Measurements from ENCODE around the gene TNFSF18.

The TNFSF18 gene

DNA sequence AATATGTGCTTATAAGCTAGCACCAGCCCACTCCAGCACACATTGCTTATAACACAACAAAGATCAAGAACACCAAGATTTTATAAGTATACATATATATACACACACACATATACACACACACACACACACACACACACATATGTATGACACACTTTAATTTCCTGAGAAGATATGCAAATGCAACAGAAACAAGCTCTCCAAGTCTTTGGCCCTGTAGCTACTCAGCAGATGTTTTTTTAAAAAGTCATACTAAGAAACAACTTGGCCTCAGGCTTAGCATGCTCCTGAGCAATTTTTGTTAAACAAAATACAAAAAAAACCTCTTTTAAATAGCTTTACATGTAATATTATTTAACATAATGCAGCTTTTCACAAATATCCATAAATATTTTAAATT, 11.1 kb downstream of the TNFSF18 start:
- DNase-seq (ENCODE audit: low read depth in 2 of 2), result no peak

DNA sequence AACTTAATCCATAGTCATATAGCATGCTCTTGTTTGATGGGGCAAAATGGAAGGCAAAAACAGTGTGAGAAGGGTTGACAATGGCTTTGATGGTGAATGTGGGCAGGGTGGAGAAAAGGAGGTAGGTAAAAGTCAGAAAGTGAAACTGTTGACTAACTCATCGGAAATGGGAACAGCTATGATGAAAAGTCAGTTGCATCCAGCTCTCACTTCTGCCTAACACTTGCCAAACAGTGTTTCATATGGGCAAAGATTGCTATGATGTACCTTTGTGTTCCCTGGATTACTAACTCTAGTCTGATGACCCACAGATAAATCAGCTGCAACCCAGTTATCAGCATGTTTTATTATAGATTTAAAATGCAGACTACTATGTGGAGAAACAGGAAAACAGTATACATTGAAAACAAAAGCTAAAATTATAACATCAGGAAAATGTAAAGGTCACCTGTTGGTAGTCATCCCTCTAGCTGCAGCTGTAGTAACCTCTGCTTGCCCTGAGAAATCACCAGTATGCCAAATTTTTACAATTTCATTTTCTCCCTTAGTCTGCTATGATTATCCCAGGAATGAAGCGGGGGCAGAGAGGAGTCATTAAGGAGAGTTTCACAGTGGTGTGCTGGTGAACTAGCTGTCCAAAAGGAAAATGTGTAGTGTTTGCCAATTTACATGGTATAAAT, 11.7 kb downstream of the TNFSF18 start:
- no peak for DNase-seq (ENCODE audit: low read depth in 2 of 2)

DNA sequence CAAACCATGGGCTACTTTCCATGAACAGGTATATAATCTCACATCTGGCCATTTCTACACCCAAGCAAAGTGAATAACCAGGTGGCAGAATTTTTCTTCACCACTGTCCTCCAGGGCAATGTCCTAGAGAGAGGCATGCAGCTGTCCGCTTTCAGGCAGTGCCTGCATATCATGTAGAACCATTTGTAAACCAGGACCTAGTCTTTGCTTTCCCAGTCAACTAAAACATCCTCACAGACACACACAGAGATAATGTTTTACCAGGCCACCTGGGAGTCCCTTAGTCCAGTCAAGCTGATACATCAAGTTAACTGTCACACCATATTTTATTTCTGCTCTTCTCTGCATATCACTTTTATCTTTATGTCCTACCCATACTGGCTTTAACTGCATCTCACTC, 26.2 kb downstream of the TNFSF18 start:
- no peak for DNase-seq (ENCODE audit: low read depth in 2 of 2)

DNA sequence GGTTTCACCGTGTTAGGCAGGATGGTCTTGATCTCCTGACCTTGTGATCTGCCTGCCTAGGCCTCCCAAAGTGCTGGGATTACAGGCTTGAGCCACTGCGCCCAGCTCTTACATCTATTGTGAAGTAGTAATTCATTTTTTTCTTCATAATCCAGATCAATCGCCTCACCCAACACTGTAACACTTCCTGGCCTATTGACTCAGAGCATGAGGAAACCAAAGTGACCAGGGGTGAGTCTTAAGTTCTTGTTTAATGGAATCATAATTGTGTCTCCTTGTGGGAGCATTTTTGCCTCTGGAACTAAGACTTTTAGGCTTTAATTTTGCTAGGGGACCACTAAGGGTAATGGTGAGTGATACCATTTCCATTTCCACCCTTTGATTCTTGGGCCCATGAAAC, 27.4 kb downstream of the TNFSF18 start:
- DNase-seq (ENCODE audit: low read depth in 2 of 2), result no peak

DNA sequence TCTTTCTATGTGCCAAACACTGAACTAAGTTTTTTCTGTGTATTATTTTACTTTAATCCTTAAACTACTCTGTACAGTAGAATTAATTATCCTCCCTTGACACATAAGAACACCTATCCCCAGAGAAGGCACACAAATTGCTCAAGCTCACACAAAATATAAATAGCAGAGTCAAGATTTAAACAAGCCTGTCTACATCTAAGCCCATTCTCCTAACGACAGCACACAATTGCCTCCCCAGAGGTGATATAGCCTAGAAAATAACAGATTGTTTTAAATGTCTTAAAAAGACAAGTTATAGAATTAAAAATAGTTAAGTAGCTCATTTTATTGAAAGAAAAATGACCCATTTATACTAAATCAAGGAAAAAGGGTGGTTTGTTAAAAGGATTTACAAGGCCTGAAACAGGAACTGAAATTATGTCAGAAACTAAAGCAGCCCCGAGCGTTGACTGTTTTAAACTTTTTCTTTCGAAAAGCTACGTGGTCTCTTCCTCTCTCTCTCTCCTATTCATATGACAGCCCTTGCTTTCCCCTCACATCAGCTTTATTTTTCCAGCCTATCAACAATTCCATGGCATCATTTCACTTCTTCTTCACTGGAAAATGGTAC, 30.5 kb downstream of the TNFSF18 start:
- no peak for DNase-seq (ENCODE audit: low read depth in 2 of 2)

DNA sequence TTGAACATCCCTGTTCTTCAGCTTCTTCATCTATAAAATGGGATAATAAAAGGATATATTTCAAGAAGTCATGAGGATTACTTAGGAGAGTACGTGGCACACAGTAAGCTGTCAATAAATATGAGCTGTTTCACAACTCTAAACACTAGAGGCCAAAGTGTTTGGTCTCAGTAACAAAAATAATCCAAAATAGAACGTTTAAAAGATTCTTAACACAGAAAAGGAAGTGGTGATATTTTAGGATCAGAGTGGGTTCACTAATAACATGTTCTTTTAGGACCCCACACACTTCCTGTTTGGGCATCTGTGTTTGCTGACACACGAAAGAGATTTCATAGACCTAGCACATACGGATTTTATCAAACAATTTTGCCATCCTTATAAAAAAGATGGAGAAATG, 32.9 kb downstream of the TNFSF18 start:
- DNase-seq (ENCODE audit: low read depth in 2 of 2), result no peak

DNA sequence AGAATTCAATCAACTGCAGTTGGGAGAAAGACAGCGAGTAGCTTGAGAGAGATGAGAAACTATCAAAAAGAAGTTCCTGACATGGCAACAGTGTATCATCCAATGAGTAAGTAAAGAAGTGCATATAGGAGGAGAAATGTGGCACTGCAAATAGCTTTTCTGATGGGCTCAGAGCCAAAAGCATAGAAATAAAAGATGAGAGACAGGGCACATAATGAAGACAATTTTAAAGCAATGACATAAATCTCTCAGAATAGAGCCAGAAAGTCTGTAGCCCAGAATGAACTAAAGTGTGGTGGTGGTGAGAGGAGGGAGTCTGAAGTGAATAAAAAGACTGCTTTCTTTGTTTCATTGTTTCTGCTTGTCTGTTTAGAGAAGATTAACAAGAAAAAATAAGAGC, 34.3 kb downstream of the TNFSF18 start:
- no peak for DNase-seq (ENCODE audit: low read depth in 2 of 2)

DNA sequence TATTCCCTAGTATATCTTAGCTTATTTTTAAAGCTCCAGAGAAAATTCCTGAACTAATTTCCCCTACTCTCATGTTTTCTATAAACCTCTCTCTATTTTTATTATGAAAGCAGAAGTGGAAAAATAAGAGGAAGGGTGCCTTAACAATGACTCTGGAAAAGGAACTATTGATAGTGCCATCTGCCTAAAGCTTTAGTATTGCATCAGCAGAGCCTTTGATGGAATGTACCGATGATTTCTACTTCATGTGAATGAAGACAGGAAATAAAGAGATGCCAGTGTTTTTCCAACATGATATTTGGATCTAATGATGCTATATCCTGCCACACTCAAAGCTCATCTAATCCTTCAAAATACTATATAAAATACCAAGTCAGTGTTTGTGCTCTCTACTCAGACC, 35.1 kb downstream of the TNFSF18 start:
- no peak for DNase-seq (ENCODE audit: low read depth in 2 of 2)

DNA sequence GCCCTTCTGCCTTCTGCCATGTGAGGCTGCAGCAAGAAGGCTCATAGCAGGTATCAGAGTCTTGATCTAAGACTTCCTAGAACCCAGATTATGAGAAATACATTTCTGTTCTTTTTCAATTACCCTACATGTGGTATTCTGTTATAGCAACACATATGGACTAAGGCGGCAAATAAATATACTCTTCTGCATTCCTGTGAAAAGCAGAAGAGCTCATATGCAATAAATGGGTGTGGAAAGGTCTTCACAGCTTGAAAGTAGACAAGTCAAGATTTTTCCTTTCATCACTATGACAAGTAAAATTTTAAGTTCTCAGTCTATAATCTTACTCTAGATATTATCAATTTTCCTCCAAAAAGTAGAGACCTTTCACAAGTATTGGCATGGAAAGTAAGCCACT, 36.6 kb downstream of the TNFSF18 start:
- DNase-seq (ENCODE audit: low read depth in 2 of 2), result no peak

DNA sequence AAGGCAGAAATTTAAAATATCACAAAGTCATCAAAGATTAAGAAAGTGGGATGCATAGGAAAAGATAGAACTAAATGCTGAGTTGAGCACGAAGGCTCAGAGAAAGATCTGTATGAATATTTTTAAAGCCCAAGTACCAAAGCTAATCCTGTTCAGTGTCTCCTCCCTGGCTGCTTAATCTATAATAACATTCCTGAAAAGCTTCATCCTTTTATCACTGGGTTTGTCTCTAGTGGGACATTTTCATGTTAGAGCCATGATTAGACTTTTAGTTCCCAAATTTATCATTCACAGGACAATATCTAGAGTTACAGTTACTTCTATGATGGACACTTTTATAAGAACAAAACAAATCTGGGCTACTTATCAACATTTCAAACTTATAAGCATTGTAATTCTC, 38.6 kb downstream of the TNFSF18 start:
- no peak for DNase-seq (ENCODE audit: low read depth in 2 of 2)

DNA sequence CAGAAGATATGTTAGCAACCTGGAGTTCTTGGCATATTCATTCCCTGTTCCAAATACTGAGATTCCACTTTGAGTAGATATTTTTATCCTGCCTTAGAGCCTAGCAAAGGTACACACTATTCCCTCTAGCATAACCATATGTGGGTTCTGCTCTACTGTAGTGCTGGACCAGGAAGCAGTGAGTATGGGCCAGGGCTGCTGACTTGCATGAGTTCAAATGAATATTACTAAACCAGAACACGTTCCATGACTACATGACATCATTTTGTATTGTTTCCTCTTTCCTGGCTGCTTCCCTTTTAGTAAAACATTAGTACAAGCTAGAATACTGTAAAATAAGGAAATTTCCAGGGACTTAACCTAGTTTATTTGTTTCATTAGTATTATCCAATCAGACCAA, 41.1 kb downstream of the TNFSF18 start:
- no peak for DNase-seq (ENCODE audit: low read depth in 2 of 2)

DNA sequence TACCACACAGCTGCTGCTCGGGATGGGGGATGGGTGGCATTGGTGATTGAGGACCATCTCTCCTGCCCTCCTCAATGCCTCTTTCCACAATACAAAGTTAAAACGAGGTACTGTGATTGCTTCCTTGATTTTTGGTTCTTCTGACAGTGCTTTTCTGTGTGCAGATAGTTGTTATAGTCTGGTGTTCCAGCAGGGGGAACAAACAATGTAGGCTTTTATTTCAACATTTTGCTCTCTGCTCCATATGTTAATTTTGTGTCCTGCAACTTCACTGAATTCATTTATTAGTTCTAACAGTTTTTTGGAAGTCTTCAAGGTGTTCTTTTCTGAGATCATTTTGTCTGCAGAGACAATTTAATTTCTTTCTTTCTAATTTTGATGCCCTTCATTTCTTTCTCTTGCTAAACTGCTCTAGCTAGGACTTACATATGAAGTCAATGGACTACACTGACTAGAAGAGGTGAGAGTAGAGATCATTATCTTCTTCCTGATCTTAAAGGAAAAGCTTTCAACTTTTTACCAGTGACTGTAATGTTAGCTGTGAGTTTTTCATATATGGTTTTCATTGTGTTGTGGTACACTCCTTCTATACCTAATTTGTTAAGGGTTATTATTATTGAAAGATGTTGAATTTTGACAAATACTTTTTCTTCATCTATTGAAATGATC, 45.4 kb downstream of the TNFSF18 start:
- DNase-seq (ENCODE audit: low read depth in 2 of 2), result no peak

DNA sequence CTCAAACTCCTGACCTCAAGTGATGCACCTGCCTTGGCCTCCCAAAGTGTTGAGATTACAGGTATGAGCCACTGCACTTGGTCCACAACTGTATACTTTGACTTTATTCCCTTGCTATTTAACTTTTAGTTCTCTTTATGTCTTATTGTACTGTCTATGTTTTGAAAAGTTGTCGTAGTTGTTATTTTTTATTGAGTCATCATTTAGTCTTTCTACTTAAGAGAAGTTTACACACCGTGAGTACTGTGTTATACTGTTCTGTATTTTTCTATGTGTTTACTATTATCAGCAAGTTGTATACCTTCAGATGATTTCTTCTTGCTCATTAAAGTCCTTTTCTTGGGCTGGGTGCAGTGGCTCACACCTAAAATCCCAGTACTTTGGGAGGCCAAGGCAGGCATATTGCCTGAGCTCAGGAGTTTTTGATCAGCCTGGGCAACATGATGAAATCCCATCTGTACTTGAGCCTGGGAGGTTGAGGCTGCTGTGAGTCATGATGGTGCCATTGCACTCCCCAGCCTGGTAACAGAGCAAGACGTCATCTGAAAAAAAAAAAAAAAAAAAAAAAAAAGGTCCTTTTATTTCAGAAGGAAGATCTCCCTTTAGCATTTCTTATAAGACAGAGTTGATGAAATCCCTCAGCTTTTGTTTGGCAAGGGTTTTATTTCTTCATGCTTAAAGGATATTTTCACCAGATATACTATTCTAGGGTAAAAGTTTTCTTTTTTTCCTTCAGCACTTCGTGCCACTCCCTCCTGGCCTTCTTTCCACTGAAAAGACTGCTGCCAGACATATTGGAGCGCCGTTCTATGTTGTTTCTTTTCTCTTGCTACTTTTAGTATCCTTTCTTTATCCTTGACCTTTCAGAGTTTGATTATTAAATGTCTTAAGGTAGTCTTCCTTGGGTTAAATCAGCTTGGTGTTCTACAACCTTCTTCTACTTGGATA, 47.6 kb downstream of the TNFSF18 start:
- no peak for DNase-seq (ENCODE audit: low read depth in 2 of 2)

DNA sequence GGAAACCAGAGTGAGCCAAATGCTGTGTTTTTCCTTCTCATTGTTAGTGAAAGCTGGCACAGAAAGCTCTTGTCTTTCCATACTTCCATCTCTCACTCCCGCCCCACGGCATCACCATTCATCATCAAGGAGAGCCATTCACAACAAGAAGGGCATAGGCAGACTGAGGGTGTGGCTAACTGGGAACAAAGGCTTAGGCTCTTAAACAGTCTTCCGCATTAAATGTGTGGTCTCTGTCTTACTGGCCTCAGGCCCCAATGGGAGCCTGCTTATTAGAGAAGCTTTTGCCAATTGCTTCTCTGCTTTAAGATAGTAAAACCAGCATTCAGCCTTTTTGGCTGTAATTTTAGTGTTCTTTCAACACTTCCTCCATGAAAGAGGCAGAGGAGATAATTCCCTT, 51.4 kb downstream of the TNFSF18 start:
- DNase-seq (ENCODE audit: low read depth in 2 of 2), result no peak

DNA sequence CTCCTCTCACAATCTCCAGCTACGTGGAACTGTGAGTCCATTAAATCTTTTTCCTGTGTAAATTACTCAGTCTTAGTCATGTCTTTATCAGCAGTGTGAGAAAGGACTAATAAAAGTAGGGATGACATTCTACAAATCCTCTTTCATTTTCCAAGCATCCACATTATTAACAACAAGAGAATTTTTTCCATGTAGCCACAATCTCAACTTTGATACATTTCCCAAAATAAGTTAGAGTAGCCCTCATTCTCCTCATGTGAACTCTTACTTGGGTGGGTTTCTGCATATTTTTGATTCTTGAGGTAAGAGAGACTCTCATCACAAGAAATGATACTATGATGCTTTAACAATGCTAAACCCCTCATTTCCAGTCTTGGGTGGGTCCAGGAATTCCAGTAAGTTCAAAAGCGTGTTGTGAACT, 52.8 kb downstream of the TNFSF18 start:
- DNase-seq (ENCODE audit: low read depth in 2 of 2), result no peak

DNA sequence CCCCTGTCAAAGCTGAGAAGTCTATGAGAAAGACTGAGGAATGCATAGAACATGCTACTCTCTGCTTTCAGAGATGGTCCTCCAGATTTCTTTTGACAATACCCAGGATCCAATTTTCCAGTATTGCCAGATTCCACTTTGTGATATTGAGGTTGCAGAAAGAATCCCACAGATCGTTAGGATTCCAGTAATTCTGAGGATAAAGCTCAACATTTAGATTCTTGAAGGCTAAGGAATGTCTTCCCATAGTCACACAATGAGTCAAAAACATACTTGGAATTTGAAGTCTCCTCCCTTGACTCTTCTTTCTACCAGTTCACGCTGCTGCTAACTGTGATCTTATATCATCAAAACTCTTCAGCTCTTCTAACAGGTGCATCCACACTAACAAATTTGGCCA, 57.1 kb downstream of the TNFSF18 start:
- DNase-seq (ENCODE audit: low read depth in 2 of 2), result no peak

DNA sequence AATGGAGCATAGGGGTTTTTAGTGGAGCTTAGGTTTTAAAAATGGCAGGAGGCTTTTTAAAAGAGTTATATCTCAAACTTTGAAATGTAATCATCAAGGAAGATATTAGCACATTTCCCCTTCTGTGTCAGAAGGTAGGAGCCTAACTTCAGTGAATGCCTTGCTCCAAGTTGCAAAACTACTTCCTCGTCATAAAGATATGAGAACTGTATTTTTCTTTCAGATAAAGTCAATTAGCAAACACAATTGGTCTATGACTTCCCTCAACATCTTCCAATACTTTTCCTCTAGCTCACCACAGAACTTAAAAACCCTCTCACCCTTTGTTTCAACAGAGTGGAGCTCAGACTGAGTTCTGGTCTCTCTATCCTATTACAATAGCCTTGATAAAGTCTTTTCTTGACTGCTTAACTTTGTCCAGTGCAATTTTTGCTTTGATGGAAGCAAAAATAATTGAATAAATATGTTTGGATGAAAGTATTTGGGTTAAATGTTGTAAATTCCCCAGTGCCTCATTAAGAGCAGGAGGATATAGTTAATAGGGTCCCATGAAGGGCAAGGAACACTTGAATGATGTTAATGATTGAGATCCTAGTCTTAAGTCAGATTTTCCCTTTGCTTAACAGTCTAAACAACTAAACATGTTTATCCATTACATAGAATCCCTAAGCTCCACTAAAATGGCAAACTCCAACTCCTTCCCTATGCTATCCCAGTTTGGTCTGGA, 58.9 kb downstream of the TNFSF18 start:
- DNase-seq (ENCODE audit: low read depth in 2 of 2), result no peak

DNA sequence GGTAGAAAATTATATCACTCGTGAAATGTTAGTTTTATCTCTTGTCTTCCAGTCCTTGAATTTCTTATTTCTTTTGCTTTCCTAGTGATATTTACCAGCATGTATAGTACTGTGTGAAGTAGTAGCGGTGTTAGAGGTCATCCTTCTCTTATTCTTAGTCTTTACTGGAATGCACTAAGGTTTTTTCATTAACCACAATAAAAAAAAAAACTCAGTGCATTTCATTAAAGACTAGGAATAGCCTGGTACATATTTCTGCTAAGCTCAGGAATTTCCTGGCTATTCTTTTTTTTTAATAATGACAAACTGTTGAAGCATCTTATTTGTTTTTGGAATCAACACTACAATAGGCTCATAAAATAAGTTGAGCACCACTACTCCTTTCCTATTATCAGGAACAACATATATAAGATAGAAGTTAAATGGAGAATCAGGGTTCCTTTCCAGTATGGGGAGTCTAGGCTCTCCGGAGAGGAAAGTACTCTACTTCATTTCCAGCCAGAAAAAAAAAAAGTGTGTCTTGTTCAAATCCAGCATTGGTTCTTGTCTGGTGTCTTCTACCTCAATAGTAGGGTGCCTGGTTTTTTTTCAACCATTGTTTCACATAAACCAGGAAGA, 60.0 kb downstream of the TNFSF18 start:
- DNase-seq (ENCODE audit: low read depth in 2 of 2), result no peak

Data from stimulated activated CD8-positive, alpha-beta memory T cell treated with anti-CD3 and anti-CD28 coated beads, Interleukin-2, amount 100 ng/mL, for 48 hours (primary cell).